HG03025 (cell line): ENCODE data around the gene TRIM67.

ENCODE experiments used
- ATAC-seq: cut with Tn5 transposase; IDR thresholded peaks from one replicate; pipeline ENCODE4 v1.9.1; 2021; ENCODE audit warnings: mild to moderate bottlenecking, moderate library complexity; ENCODE audit not compliant: unreplicated experiment, low FRiP score

Gene TRIM67

DNA sequence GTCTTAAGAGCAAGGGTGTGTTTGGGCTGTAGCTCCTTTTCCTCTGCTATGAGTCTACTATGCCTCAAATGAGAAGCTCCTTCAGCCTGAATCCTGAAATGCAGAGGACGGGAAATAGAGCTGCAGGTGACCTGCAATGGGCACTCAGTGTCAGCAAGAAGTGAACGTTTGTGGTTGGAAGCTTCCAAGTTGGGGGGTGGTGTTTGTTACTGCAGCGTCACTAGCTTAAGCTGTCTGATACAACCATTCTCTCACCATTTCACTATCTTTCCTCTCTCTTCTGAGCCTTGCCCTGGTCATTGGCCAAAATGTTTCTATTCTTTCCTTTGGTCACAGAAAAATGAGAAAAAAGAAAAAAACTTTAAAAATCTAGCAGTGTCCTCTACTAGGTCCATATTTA is 19.4 kb downstream of the TRIM67 start:
- ATAC-seq, result no peak

DNA sequence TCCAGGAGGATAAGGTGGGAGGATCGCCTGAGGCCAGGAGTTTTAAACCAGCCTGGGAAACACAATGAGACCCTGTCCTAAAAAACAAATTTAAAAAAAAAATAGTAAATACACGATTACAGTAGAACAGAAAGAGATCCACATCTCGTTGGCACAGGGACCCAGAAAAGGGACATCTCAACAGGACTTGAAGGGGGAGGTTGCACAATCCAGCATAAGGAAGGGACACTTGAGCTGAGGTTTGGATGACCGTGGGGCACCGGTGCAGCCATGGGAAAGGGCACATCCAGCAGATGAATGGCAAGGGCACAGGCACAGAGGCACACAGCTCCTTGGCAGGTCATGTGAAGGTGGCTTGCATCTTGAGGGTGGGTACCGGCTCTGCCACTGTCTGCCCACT is 20.5 kb downstream of the TRIM67 start:
- no peak for ATAC-seq

DNA sequence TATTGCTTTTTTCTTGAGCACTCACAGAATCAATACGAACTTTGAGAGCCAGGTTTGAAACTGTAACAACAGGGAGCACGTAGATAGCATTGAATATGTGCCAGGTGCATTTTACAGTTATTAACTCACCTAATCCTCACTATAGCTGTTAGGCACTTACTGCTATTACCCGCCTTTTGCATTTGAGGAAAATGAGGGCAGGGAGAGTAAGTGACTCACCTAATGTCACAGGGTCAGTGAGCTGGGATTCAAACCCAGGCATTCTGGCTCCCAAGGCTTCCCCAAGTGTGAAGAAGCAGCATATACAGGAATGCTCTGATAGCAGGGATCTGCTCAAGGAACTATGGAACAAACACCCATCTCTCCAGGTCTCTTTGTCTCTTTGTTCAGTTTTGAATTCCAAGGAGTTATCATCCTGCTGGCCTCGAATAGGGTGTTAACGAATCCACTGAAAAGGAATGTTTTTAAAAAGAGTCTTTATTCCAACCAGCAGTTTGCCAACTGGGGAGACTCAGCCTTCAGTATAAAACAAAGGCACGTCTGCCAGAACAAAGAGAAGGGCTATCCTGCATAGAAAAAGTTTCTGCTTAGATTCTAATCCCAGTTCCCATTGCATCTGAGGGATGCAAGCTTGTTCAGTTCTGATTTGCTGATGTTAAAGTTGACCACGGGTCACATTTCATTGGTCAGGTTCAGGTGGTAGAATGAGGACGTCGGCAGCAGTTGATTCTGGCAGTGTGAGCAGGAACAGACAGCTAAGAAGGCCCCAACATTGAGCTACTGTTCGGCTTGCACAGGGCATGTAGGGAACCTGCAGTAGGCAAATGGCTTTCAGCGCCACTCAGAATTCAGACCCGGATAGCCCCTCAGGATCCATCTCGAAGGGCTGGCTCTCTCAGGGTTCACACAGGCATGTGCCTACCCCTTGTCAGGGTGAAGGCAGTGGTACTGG is 22.1 kb downstream of the TRIM67 start:
- ATAC-seq, result no peak

GRCh38 chr1:231184891-231185290 is 23.0 kb downstream of the TRIM67 start:
- no peak for ATAC-seq

- ATAC-seq, result no peak
Observed at GRCh38 chr1:231185391-231185790, 23.5 kb downstream of the TRIM67 start.

GRCh38 chr1:231186356-231187115 is 24.7 kb downstream of the TRIM67 start:
- no peak for ATAC-seq

- ATAC-seq, result no peak
Observed at GRCh38 chr1:231187571-231187970, 25.7 kb downstream of the TRIM67 start.

- no peak for ATAC-seq
Observed at GRCh38 chr1:231188072-231188471, 26.2 kb downstream of the TRIM67 start.

- ATAC-seq, result no peak
Observed at GRCh38 chr1:231188768-231189167, 26.9 kb downstream of the TRIM67 start.

- no peak for ATAC-seq
Observed at GRCh38 chr1:231189683-231190270, 27.9 kb downstream of the TRIM67 start.

DNA sequence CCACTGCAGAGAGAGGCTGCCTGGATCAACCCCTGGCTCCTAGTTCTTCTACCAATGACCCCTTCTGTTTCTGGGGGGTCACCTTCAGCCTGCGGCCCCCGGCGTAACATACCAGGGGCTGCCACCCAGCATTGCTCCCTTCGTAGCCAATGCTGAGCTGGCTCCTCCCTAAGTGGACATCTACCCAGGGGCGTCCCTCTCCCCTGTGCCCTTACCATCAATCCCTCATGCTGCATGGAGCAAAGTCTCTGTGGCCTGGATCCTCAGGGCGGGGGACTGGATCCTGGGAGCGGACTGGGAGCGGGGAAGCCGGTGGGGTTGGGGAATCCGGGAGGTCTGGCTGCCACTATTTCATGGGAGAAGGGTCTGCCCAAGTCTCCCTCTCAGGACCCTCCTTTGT is 28.6 kb downstream of the TRIM67 start:
- ATAC-seq, result no peak

- no peak for ATAC-seq
Observed at GRCh38 chr1:231192620-231193163, 30.8 kb downstream of the TRIM67 start.

GRCh38 chr1:231193710-231194340 is 32.0 kb downstream of the TRIM67 start:
- no peak for ATAC-seq

DNA sequence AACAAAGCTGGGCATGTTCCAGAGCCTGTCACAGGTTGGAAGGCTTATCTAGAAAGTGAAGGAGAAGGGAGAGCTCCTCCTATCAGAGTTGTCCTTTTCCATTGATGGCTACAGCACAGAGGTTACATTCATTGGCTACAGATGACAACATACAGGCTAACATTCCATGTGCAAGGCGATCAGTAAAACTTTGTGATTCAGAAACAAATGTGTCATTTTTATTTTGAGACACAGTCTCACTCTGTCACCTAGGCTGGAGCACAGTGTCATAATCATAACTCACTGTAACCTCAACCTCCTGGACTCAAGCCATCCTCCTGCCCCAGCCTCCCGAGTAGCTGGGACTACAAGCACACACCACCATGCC is 32.6 kb downstream of the TRIM67 start:
- ATAC-seq, result no peak

GRCh38 chr1:231194843-231195516 is 33.1 kb downstream of the TRIM67 start:
- ATAC-seq, result no peak

- no peak for ATAC-seq
Observed at GRCh38 chr1:231196307-231196706, 34.4 kb downstream of the TRIM67 start.

- no peak for ATAC-seq
Observed at GRCh38 chr1:231196728-231197127, 34.9 kb downstream of the TRIM67 start.

DNA sequence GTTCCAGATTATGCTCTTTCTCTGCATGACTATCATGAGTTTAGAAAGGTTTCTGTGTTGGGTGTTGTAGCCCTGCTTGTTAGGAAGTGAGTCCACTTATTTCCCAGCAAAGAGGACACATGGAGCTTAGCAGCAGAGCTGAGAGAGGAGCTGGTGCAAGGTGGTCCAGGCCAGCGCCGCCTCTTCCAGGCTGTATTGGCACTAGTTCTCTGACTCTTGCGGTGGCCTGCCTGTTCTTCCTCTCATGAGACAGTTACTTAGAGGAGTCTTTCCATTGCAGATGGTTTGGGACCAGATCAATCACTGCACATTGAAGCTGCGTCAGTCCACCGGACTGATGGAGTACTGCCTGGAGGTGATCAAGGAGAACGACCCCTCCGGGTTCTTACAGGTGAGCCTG is 38.0 kb downstream of the TRIM67 start:
- ATAC-seq, result no peak

GRCh38 chr1:231200388-231201031 is 38.7 kb downstream of the TRIM67 start:
- ATAC-seq, result no peak
